ENCODE results near the gene KLHL2. TPM values are rescaled to one million over a fixed set of nuclear protein-coding genes. Genes with fewer than 3 reads are reported as not detected.

Gene KLHL2
- total and polyA plus RNA-seq, 2 experiments from 2014 or later: 7.1 to 14.8 TPM

DNA sequence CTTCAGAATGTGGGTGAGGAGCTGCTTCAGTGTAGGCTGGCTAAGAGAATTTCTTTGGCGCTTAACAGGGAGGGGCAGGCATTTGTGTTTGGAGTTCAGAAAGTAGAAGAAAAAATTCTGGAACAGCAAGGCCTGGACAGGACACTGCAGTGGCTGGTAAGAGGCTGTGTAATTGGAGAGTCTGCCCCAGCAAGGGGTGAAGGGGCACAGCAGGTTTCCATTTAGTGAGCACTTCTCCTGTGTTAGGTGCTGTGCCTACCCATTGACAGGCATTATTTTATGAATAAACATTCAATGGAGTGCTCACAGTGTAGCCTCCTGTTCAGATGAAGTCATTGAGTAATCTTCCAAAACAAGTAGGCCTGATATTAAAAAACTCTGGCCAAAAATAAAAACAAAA is 160.8 kb downstream of the KLHL2 start:
- TF ChIP-seq, protein P1, sequence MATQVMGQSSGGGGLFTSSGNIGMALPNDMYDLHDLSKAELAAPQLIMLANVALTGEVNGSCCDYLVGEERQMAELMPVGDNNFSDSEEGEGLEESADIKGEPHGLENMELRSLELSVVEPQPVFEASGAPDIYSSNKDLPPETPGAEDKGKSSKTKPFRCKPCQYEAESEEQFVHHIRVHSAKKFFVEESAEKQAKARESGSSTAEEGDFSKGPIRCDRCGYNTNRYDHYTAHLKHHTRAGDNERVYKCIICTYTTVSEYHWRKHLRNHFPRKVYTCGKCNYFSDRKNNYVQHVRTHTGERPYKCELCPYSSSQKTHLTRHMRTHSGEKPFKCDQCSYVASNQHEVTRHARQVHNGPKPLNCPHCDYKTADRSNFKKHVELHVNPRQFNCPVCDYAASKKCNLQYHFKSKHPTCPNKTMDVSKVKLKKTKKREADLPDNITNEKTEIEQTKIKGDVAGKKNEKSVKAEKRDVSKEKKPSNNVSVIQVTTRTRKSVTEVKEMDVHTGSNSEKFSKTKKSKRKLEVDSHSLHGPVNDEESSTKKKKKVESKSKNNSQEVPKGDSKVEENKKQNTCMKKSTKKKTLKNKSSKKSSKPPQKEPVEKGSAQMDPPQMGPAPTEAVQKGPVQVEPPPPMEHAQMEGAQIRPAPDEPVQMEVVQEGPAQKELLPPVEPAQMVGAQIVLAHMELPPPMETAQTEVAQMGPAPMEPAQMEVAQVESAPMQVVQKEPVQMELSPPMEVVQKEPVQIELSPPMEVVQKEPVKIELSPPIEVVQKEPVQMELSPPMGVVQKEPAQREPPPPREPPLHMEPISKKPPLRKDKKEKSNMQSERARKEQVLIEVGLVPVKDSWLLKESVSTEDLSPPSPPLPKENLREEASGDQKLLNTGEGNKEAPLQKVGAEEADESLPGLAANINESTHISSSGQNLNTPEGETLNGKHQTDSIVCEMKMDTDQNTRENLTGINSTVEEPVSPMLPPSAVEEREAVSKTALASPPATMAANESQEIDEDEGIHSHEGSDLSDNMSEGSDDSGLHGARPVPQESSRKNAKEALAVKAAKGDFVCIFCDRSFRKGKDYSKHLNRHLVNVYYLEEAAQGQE (IDR thresholded peaks at IDR 0.05; ENCODE audit: unreplicated experiment): no peak
- TF ChIP-seq, protein P2, sequence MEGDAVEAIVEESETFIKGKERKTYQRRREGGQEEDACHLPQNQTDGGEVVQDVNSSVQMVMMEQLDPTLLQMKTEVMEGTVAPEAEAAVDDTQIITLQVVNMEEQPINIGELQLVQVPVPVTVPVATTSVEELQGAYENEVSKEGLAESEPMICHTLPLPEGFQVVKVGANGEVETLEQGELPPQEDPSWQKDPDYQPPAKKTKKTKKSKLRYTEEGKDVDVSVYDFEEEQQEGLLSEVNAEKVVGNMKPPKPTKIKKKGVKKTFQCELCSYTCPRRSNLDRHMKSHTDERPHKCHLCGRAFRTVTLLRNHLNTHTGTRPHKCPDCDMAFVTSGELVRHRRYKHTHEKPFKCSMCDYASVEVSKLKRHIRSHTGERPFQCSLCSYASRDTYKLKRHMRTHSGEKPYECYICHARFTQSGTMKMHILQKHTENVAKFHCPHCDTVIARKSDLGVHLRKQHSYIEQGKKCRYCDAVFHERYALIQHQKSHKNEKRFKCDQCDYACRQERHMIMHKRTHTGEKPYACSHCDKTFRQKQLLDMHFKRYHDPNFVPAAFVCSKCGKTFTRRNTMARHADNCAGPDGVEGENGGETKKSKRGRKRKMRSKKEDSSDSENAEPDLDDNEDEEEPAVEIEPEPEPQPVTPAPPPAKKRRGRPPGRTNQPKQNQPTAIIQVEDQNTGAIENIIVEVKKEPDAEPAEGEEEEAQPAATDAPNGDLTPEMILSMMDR (conservative IDR thresholded peaks at IDR 0.05; ENCODE audit: low read depth in 2 of 2): no peak
- Histone ChIP-seq H3K4me3 (no peak overlapping the region), H4K20me1 (replicated peaks; ENCODE audit: insufficient read depth) (no peaks in the 10 kb centered on the region), H3K27me3 (ENCODE audit: insufficient read depth) (no peaks in the 10 kb centered on the region), H3K4me1 (ENCODE audit: insufficient read depth) (peaks cover 12% of the 10 kb centered on the region), H3F3A (replicated peaks; ENCODE audit: low read depth) (no peaks in the 10 kb centered on the region), H3K36me3 (ENCODE audit: insufficient read depth) (no peaks in the 10 kb centered on the region), H3K79me2 (replicated peaks; ENCODE audit: insufficient read depth) (no peaks in the 10 kb centered on the region), H3K9me2 (ENCODE audit: insufficient read depth) (no peaks in the 10 kb centered on the region; the same call in 1 of the 2 replicates), H3K27ac (ENCODE audit: low read depth) (no peak overlapping the region), H3K4me2 (peak overlapping the region; percentile 39; the same call in 1 of the 2 replicates), H2AFZ (no peak overlapping the region)
- peak; percentile 78 for ATAC-seq
- no peaks in the 10 kb centered on the region for H3K36me3 Mint-ChIP-seq (ENCODE audit: low read depth)
- no peak for DNase-seq (ENCODE audit: low spot score)
- H3K27me3 Mint-ChIP-seq (ENCODE audit: insufficient read depth, low read depth, poor library complexity): no peaks in the 10 kb centered on the region
- H3K4me1 Mint-ChIP-seq: peaks cover 16% of the 10 kb centered on the region
- H3K9me3 Mint-ChIP-seq: no peaks in the 10 kb centered on the region
- H3K4me3 Mint-ChIP-seq: no peak overlapping the region
- no peak overlapping the region for H3K27ac Mint-ChIP-seq

- no peak for TF ChIP-seq NANOG (IDR thresholded peaks at IDR 0.05; ENCODE audit: borderline replicate concordance)
- TF ChIP-seq, protein P2 (conservative IDR thresholded peaks at IDR 0.05; ENCODE audit: low read depth in 2 of 2): no peak
- TF ChIP-seq EZH2 (IDR thresholded peaks at IDR 0.05; ENCODE audit: low read depth, unreplicated experiment): no peak
- H3K27me3 ChIP-seq (ENCODE audit: insufficient read depth): no peaks in the 10 kb centered on the region
- Mint-ChIP-seq H3K9me3 (no peaks in the 10 kb centered on the region), H3K27ac (no peak overlapping the region), H3K4me1 (peaks cover 16% of the 10 kb centered on the region), H3K27me3 (ENCODE audit: insufficient read depth, low read depth, poor library complexity) (no peaks in the 10 kb centered on the region), H3K36me3 (ENCODE audit: low read depth) (no peaks in the 10 kb centered on the region), H3K4me3 (no peak overlapping the region)
- H3K27ac ChIP-seq (ENCODE audit: low read depth): no peak overlapping the region
- H3K9me2 ChIP-seq (ENCODE audit: insufficient read depth): no peaks in the 10 kb centered on the region; the same call in 1 of the 2 replicates
- peaks cover 12% of the 10 kb centered on the region for H3K4me1 ChIP-seq (ENCODE audit: insufficient read depth)
- H3K4me3 ChIP-seq: no peak overlapping the region
- no peaks in the 10 kb centered on the region for H3F3A ChIP-seq (replicated peaks; ENCODE audit: low read depth)
- DNase-seq (ENCODE audit: low spot score) (no peak), ATAC-seq (peak; percentile 52)
- H3K79me2 ChIP-seq (replicated peaks; ENCODE audit: insufficient read depth): no peaks in the 10 kb centered on the region
- H2AFZ ChIP-seq: no peak overlapping the region
- H4K20me1 ChIP-seq (replicated peaks; ENCODE audit: insufficient read depth): no peaks in the 10 kb centered on the region
- H3K4me2 ChIP-seq: peak overlapping the region; percentile 39; the same call in 1 of the 2 replicates
- no peaks in the 10 kb centered on the region for H3K36me3 ChIP-seq (ENCODE audit: insufficient read depth)
Measured at GRCh38 chr4:165368567-165368966, 161.2 kb downstream of the KLHL2 start.

Data from GM23338 (cell line).